ENCODE data around the gene TIMM17B.
A peak's percentile ranks its signal among the peaks of the same experiment; 100 is the strongest.
"Not testable (repeated sequence)": the region's sequence is repeated elsewhere in the genome, so short reads cannot be mapped to it uniquely, and the experiment has no call there.

TIMM17B gene

GRCh38 chrX:48893556-48894348 is 3.8 kb downstream of the TIMM17B start:
- DNase-seq = no peak

GRCh38 chrX:48892896-48893295 is 4.7 kb downstream of the TIMM17B start:
- no peak for DNase-seq

GRCh38 chrX:48891402-48892288 is 5.9 kb downstream of the TIMM17B start:
- DNase-seq = peak; percentile 79

GRCh38 chrX:48890934-48891401 is 6.6 kb downstream of the TIMM17B start:
- DNase-seq = peak; percentile 8

GRCh38 chrX:48890296-48890925 is 7.2 kb downstream of the TIMM17B start:
- no peak for DNase-seq

- DNase-seq = not testable (repeated sequence)
Measured at GRCh38 chrX:48886586-48886985, 11.0 kb downstream of the TIMM17B start.

GRCh38 chrX:48883729-48884128 is 13.8 kb downstream of the TIMM17B start:
- DNase-seq = no peak

GRCh38 chrX:48876944-48877343 is 20.6 kb downstream of the TIMM17B start:
- DNase-seq = not testable (repeated sequence)

GRCh38 chrX:48872017-48872416 is 25.6 kb downstream of the TIMM17B start:
- DNase-seq = not testable (repeated sequence)

GRCh38 chrX:48864210-48864609 is 33.4 kb downstream of the TIMM17B start:
- no peak for DNase-seq

- DNase-seq = peak; percentile 1
Measured at GRCh38 chrX:48854898-48855297, 42.7 kb downstream of the TIMM17B start.

GRCh38 chrX:48854121-48854804 is 43.3 kb downstream of the TIMM17B start:
- DNase-seq = not testable (repeated sequence)

GRCh38 chrX:48853494-48853893 is 44.1 kb downstream of the TIMM17B start:
- not testable (repeated sequence) for DNase-seq

GRCh38 chrX:48852857-48853256 is 44.7 kb downstream of the TIMM17B start:
- DNase-seq = no peak

GRCh38 chrX:48848847-48849246 is 48.7 kb downstream of the TIMM17B start:
- DNase-seq = no peak
